ENCODE data around the gene NUCB2.

The NUCB2 gene

GRCh38 chr11:17343257-17343656 is 66.7 kb downstream of the NUCB2 start:
- TF ChIP-seq CTCF (IDR thresholded peaks at IDR 0.05; ENCODE audit: low read depth, low read length) (no peak), EZH2phosphoT487 (IDR thresholded peaks at IDR 0.05; ENCODE audit: low read depth) (no peak)
- Histone ChIP-seq H3K9ac (ENCODE audit: low read length) (no peak overlapping the region), H3K36me3 (replicated peaks; ENCODE audit: low read depth, low read length) (no peaks in the 10 kb centered on the region), H3K79me2 (ENCODE audit: low read length) (no peaks in the 10 kb centered on the region), H3K4me1 (ENCODE audit: low read length) (no peaks in the 10 kb centered on the region; the same call in 1 of the 2 replicates), H4K20me1 (ENCODE audit: insufficient read depth, low read length) (no peaks in the 10 kb centered on the region), H3K4me3 (ENCODE audit: low read length) (no peak overlapping the region), H3K27me3 (ENCODE audit: low read depth, low read length) (peaks cover 22% of the 10 kb centered on the region; the same call in 1 of the 2 replicates), H3K27ac (ENCODE audit: low read length) (no peak overlapping the region), H3K9me3 (ENCODE audit: insufficient read depth, low read length) (no peaks in the 10 kb centered on the region), H3K4me2 (ENCODE audit: low read length) (no peak overlapping the region), H2AFZ (ENCODE audit: low read depth, low read length) (no peak overlapping the region)

DNA sequence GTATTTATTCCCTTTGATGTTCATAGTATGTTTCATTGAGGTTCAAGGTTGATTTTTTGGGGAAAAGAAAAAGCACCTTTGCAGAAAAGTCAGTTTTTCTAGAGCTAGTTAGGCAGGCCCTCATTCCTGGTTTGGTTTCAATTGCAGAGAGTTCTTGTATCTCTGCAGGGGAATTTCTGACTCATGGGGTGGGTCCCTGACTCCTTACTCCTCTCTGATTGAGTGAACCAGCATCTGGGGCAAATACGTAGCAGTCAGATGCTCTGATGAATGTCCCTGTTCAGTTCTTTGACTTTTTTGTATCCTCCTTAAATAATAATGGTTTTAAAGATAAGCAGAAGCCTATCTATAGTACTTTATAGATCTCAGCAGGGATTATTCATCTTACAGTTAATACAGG is 67.4 kb downstream of the NUCB2 start:
- Histone ChIP-seq H2AFZ (ENCODE audit: low read depth, low read length) (no peak overlapping the region), H3K4me1 (ENCODE audit: low read length) (no peaks in the 10 kb centered on the region; the same call in 1 of the 2 replicates), H3K4me3 (ENCODE audit: low read length) (no peak overlapping the region), H3K9me3 (ENCODE audit: insufficient read depth, low read length) (no peaks in the 10 kb centered on the region), H3K27me3 (ENCODE audit: low read depth, low read length) (peaks cover 22% of the 10 kb centered on the region; the same call in 1 of the 2 replicates), H3K36me3 (replicated peaks; ENCODE audit: low read depth, low read length) (no peaks in the 10 kb centered on the region), H4K20me1 (ENCODE audit: insufficient read depth, low read length) (no peaks in the 10 kb centered on the region), H3K9ac (ENCODE audit: low read length) (no peak overlapping the region), H3K27ac (ENCODE audit: low read length) (no peak overlapping the region), H3K4me2 (ENCODE audit: low read length) (no peak overlapping the region), H3K79me2 (ENCODE audit: low read length) (no peaks in the 10 kb centered on the region)
- no peak for TF ChIP-seq EZH2phosphoT487 (IDR thresholded peaks at IDR 0.05; ENCODE audit: low read depth)
- TF ChIP-seq CTCF (IDR thresholded peaks at IDR 0.05; ENCODE audit: low read depth, low read length): no peak

DNA sequence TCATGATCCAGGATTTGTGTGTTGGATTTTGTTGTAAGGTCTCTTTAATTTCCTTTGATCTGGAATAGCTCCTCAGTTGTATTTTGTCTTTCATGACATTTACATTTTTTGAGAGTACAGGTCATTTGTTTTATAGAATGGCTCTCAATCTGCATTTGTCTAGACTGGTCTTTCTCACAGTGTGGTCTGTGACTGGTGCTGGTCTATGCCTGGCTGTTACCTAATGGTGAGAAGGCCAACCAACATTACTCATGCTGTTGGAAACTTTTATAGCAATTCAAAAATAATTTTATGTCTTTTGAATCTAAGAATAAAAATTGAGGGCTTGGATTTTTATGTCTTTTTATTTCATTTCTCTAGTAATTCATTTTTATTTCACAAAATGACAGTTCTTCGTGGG is 71.1 kb downstream of the NUCB2 start:
- Histone ChIP-seq H3K4me1 (ENCODE audit: low read length) (no peaks in the 10 kb centered on the region; the same call in 1 of the 2 replicates), H3K4me3 (ENCODE audit: low read length) (no peak overlapping the region), H3K27me3 (ENCODE audit: low read depth, low read length) (peaks cover 41% of the 10 kb centered on the region), H2AFZ (ENCODE audit: low read depth, low read length) (no peak overlapping the region), H4K20me1 (ENCODE audit: insufficient read depth, low read length) (no peaks in the 10 kb centered on the region), H3K9ac (ENCODE audit: low read length) (no peak overlapping the region), H3K27ac (ENCODE audit: low read length) (no peak overlapping the region), H3K36me3 (replicated peaks; ENCODE audit: low read depth, low read length) (no peaks in the 10 kb centered on the region), H3K79me2 (ENCODE audit: low read length) (no peaks in the 10 kb centered on the region), H3K9me3 (ENCODE audit: insufficient read depth, low read length) (no peaks in the 10 kb centered on the region), H3K4me2 (ENCODE audit: low read length) (no peak overlapping the region)
- TF ChIP-seq CTCF (IDR thresholded peaks at IDR 0.05; ENCODE audit: low read depth, low read length) (no peak), EZH2phosphoT487 (IDR thresholded peaks at IDR 0.05; ENCODE audit: low read depth) (no peak)

DNA sequence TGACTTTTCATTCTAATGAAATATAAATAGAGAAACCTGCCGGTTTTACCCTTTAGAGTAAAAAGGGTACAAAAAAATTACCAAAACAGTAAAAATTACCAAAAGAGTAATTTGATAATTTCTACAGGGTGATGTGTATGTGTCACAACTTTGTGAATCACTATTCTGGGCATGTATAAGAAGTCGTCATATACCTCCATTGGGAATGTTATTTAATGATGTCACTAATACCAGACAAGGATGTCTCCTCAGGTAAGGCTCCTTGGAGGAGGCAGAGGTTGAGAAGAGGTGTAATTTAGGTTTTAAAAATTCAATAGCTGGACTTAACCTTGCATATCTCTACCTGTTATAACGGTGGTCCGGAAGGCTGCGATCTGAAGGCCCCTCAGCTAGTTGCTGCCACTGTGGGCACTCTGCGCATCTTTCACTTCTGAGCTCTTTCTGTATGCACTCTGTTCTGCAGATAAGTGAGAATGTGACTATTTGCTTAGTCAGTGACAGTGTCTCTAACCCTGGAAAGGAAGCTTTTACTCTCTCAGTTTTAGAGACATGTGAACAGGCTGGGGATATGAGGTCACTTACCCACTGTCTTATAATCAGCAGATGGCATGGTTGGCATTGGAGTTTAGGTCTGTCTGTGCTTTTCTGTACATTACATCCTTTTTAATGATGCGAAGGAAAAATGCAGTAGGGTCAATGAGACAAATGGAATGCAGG is 74.1 kb downstream of the NUCB2 start:
- H3K27ac ChIP-seq (ENCODE audit: low read length): no peak overlapping the region
- H3K4me2 ChIP-seq (ENCODE audit: low read length): no peak overlapping the region
- no peaks in the 10 kb centered on the region for H3K79me2 ChIP-seq (ENCODE audit: low read length)
- no peaks in the 10 kb centered on the region for H3K9me3 ChIP-seq (ENCODE audit: insufficient read depth, low read length)
- H3K4me3 ChIP-seq (ENCODE audit: low read length): no peak overlapping the region
- H2AFZ ChIP-seq (ENCODE audit: low read depth, low read length): no peak overlapping the region
- H3K4me1 ChIP-seq (ENCODE audit: low read length): peaks cover 3% of the 10 kb centered on the region
- no peaks in the 10 kb centered on the region for H3K36me3 ChIP-seq (replicated peaks; ENCODE audit: low read depth, low read length)
- TF ChIP-seq EZH2phosphoT487 (IDR thresholded peaks at IDR 0.05; ENCODE audit: low read depth): no peak
- no peak for TF ChIP-seq CTCF (IDR thresholded peaks at IDR 0.05; ENCODE audit: low read depth, low read length)
- H3K27me3 ChIP-seq (ENCODE audit: low read depth, low read length): peaks cover 36% of the 10 kb centered on the region
- no peak overlapping the region for H3K9ac ChIP-seq (ENCODE audit: low read length)
- no peaks in the 10 kb centered on the region for H4K20me1 ChIP-seq (ENCODE audit: insufficient read depth, low read length)

Measured in OCI-LY3 (cell line).